Cardiac muscle cell (in vitro differentiated cells and primary cell): Measurements from ENCODE around the gene RXFP4. TPM values are rescaled to one million over a fixed set of nuclear protein-coding genes. Genes with fewer than 3 reads are reported as not detected.

Experiments used
- DNase-seq, 2 donors: peaks; one replicate each; pipeline versions ENCODE4 v3.0.0 to v3.0.0-alpha.2; 2010 to 2017; ENCODE audit warnings: low read depth in 1 of 2, low spot score in 1 of 2
- H3K27ac ChIP-seq: fragments of 200-600 bp; sonication (generic); 2 replicates; pipeline ENCODE4 v1.5.1; 2016
- H3K27me3 ChIP-seq: fragments of 200-600 bp; sonication (generic); 2 replicates; pipeline ENCODE4 v1.6.0; 2016; ENCODE audit warnings: control low read depth
- H3K36me3 ChIP-seq: fragments of 200-600 bp; sonication (generic); 2 replicates; pipeline ENCODE4 v1.5.1; 2016; ENCODE audit warnings: control low read depth
- H3K4me1 ChIP-seq: fragments of 200-600 bp; sonication (generic); 2 replicates; pipeline ENCODE4 v1.8.1; 2017; ENCODE audit warnings: low read depth, mild to moderate bottlenecking, mixed run types
- H3K4me3 ChIP-seq: fragments of 200-600 bp; sonication (generic); 2 replicates; pipeline ENCODE4 v1.5.1; 2016; ENCODE audit warnings: mild to moderate bottlenecking
- H3K9me3 ChIP-seq: fragments of 200-600 bp; sonication (generic); 2 replicates; pipeline ENCODE4 v1.5.1; 2017; ENCODE audit warnings: low read depth, mild to moderate bottlenecking, control low read depth
- polyA plus RNA-seq: library from polyadenylated mRNA; unstranded; fragments of >200 nt; fragmentation: Nextera tagmentation; extraction: Ambion mirVana; gene quantifications from 2 replicates; pipeline ENCODE4 v1.2.1, GENCODE V29; 2016
- total RNA-seq: library from RNA; depleted of rRNA; stranded (reverse); fragments of >200 nt; gene quantifications from 2 replicates; pipeline ENCODE4 v1.2.3, GENCODE V29; 2016
- TF ChIP-seq, protein P1 (sequence below): IDR thresholded peaks from 2 replicates; pipeline ENCODE4 v1.5.1; 2012; ENCODE audit warnings: low read depth, mild to moderate bottlenecking, low read length

Gene RXFP4
- total and polyA plus RNA-seq, 2 experiments from 2014 or later = 0.33 TPM; not detected in 1

DNA sequence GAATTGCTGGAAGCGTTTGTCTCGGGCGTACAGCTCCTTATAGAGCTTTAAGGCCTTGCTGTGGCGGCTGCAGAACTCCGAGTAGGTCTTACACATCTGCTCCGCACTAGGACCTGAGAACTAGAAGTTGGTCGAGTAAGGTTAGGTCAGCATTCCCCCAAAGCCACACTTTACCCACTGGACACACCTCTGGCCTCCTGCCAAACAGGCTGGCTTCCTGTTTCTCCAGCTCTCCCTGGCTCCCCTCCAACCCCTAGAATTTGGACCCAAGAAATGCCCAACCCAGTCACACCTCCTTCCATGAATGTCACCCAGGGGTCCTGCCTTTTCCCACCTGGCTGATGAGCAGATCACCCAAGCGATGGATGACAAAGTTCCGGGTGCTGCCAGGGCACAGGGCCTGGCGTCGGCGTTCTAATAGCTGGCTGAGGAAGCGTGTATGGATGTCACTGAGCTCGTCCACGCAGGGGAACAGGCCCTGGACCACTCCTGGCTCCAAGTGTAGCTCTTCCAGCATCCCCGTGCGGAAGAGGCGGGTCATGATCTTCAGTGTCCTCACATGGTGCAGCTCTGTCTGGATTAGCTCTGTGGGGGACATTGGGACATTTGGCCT is 21.3 kb downstream of the RXFP4 start:
- peak in 1 of 2 donors; percentile 65 for DNase-seq
- peaks cover 50% of the 10 kb centered on the region for H3K36me3 ChIP-seq
- TF ChIP-seq, protein P1, sequence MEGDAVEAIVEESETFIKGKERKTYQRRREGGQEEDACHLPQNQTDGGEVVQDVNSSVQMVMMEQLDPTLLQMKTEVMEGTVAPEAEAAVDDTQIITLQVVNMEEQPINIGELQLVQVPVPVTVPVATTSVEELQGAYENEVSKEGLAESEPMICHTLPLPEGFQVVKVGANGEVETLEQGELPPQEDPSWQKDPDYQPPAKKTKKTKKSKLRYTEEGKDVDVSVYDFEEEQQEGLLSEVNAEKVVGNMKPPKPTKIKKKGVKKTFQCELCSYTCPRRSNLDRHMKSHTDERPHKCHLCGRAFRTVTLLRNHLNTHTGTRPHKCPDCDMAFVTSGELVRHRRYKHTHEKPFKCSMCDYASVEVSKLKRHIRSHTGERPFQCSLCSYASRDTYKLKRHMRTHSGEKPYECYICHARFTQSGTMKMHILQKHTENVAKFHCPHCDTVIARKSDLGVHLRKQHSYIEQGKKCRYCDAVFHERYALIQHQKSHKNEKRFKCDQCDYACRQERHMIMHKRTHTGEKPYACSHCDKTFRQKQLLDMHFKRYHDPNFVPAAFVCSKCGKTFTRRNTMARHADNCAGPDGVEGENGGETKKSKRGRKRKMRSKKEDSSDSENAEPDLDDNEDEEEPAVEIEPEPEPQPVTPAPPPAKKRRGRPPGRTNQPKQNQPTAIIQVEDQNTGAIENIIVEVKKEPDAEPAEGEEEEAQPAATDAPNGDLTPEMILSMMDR = no peak

DNA sequence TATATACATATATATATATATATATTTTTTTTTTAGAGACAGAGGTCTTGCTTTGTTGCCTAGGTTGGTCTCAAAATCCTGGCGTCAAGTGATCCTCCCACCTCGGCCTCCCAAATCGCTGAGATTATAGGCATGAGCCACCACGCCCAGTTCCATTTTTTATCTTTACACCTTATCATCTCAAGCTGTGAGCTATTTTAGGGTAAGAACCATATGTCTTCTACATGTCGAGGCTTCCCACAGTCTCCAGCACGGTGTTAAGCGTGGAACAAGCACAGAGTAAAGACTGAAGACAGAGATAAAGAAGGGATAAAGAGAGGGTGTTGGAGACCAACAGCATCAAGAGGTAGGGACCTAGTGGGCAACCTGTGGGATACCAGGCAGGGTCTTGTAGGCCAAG is 22.8 kb downstream of the RXFP4 start:
- TF ChIP-seq, protein P1 = no peak
- Histone ChIP-seq H3K36me3 (peaks cover 38% of the 10 kb centered on the region), H3K27me3 (no peaks in the 10 kb centered on the region), H3K9me3 (no peaks in the 10 kb centered on the region), H3K4me3 (no peak overlapping the region), H3K27ac (no peak overlapping the region), H3K4me1 (peaks cover 33% of the 10 kb centered on the region)
- DNase-seq = no peak

More for the DNA sequence above, 21.3 kb downstream of the RXFP4 start:
- no peak overlapping the region for H3K4me3 ChIP-seq
- no peaks in the 10 kb centered on the region for H3K9me3 ChIP-seq
- H3K27me3 ChIP-seq = no peaks in the 10 kb centered on the region
- H3K27ac ChIP-seq = peak overlapping the region; percentile 65
- peaks cover 18% of the 10 kb centered on the region for H3K4me1 ChIP-seq

DNA sequence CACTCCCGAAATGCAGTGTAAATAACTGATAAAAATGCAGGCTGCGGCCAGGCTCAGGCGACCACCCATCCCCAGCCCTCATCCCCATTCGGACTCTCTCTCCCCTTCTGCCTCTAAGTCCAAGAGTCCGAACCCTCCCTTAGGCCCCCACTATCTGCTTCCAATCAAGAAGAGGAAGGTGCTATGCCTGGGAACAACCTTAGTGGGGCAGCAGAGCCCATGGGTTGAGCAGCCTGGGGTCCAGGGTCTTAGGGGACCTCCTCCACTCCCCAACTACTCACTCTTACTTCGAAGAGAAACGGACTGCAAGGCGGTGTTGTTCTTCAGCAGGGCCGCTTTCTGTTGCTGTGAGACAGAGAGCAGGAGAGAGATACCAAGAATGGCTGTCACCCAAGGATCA is 24.7 kb downstream of the RXFP4 start:
- no peak for DNase-seq
- Histone ChIP-seq H3K27ac (peak overlapping the region; percentile 84), H3K27me3 (no peaks in the 10 kb centered on the region), H3K4me3 (no peak overlapping the region), H3K36me3 (peaks cover 25% of the 10 kb centered on the region), H3K4me1 (peaks cover 39% of the 10 kb centered on the region), H3K9me3 (no peaks in the 10 kb centered on the region)
- TF ChIP-seq, protein P1 = peak; percentile 17

DNA sequence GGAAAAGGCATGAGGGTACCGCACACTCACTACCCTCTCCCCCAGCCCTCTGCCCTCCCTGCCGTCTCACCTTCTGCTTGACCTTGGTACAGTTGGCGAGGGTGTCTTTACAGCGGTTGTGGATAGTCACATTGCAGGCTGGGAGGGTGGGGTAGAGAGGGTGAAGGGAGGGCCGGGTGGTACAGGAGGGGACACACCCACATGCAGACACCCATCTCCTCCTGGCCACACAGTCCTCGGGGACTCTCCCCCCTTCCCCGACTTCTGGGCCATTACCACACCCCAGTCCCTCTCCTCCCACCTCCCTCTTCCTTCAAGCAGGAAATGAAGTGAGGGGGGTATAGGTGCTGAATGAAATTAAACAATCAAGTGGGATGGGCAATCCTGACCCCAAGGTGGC is 25.3 kb downstream of the RXFP4 start:
- Histone ChIP-seq H3K36me3 (peaks cover 21% of the 10 kb centered on the region), H3K27me3 (no peaks in the 10 kb centered on the region), H3K4me3 (no peak overlapping the region), H3K27ac (peak overlapping the region; percentile 84), H3K4me1 (peaks cover 39% of the 10 kb centered on the region), H3K9me3 (no peaks in the 10 kb centered on the region)
- DNase-seq = no peak
- TF ChIP-seq, protein P1 = no peak

DNA sequence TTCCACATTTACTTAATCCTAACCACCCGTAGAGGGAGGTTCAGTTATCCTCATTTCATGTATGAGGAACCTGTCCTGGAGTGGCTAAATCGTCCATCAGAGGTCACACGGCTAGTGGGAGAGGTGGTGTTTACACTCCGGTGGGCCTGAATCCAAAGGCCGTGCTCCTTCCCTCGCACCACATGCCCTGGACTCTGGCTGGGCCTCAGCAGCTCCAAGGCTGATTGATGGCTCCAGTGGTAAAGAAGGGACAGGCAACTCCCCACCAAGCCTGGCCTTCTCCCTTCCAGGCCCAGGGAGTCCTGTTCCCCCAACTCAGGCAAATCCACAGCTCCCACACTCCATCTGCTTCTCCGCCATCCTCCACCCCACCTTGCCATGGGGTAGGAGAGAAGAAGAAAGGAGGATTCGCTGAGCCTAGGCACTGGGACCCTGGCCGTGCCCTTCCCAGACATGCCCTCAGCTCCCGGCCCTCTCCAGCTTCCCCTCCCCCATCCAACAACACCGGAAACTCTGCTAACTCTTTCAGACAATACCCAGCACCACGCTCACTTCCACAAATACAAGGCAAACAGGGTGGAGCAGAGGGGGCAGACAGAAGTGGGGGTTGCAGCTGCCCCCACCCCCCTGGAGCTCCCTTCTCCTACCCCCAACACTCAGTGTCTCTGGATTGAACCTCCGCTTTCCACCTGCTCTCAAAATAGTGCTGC is 26.1 kb downstream of the RXFP4 start:
- H3K36me3 ChIP-seq = peaks cover 14% of the 10 kb centered on the region
- H3K4me1 ChIP-seq = peaks cover 39% of the 10 kb centered on the region
- DNase-seq = no peak
- no peaks in the 10 kb centered on the region for H3K27me3 ChIP-seq
- no peaks in the 10 kb centered on the region for H3K9me3 ChIP-seq
- no peak overlapping the region for H3K4me3 ChIP-seq
- TF ChIP-seq, protein P1 = no peak
- H3K27ac ChIP-seq = peak overlapping the region; percentile 84
